GM21825 (cell line): ENCODE results near the gene WDR48.
A peak's percentile ranks its signal among the peaks of the same experiment; 100 is the strongest.
"Not testable (repeated sequence)": the region's sequence is repeated elsewhere in the genome, so short reads cannot be mapped to it uniquely, and the experiment has no call there.

Source experiments
- ATAC-seq: cut with Tn5 transposase; IDR thresholded peaks from one replicate; pipeline ENCODE4 v1.9.1; 2021; ENCODE audit warnings: mild to moderate bottlenecking, moderate library complexity; ENCODE audit not compliant: unreplicated experiment

WDR48 gene

GRCh38 chr3:39051649-39052561, at the start of gene WDR48, which contains the start of gene SCN11A:
Gene WDR48 (plus strand): TSS chr3:39052016. CDS start chr3:39052026, 10 bp downstream.
Gene SCN11A (minus strand): TSS chr3:39051944. CDS start chr3:38950362, 101,582 bp downstream.
- peak; percentile 99 for ATAC-seq

GRCh38 chr3:39005295-39005694, 46.5 kb upstream of the WDR48 start:
- ATAC-seq, result no peak

- no peak for ATAC-seq
Observed at GRCh38 chr3:39011191-39011736, 40.6 kb upstream of the WDR48 start.

- ATAC-seq, result no peak
Observed at GRCh38 chr3:39013289-39013688, 38.5 kb upstream of the WDR48 start.

- no peak for ATAC-seq
Observed at GRCh38 chr3:39013921-39014509, 37.8 kb upstream of the WDR48 start.

GRCh38 chr3:39015418-39015817, 36.4 kb upstream of the WDR48 start:
- ATAC-seq, result no peak

- ATAC-seq, result no peak
Observed at GRCh38 chr3:39019299-39019698, 32.5 kb upstream of the WDR48 start.

- ATAC-seq, result no peak
Observed at GRCh38 chr3:39021029-39021428, 30.8 kb upstream of the WDR48 start.

GRCh38 chr3:39021465-39022285, 30.1 kb upstream of the WDR48 start:
- ATAC-seq, result no peak

- ATAC-seq, result no peak
Observed at GRCh38 chr3:39022286-39022630, 29.6 kb upstream of the WDR48 start.

GRCh38 chr3:39024497-39024896, 27.3 kb upstream of the WDR48 start:
- no peak for ATAC-seq

- ATAC-seq, result no peak
Observed at GRCh38 chr3:39025222-39025970, 26.4 kb upstream of the WDR48 start.

GRCh38 chr3:39028546-39028945, 23.3 kb upstream of the WDR48 start:
- no peak for ATAC-seq

GRCh38 chr3:39029556-39029955, 22.3 kb upstream of the WDR48 start:
- no peak for ATAC-seq

GRCh38 chr3:39038165-39038564, 13.7 kb upstream of the WDR48 start:
- no peak for ATAC-seq

GRCh38 chr3:39050029-39050428, 1.8 kb upstream of the WDR48 start:
- no peak for ATAC-seq

- ATAC-seq, result no peak
Observed at GRCh38 chr3:39052583-39052982, 767 bp downstream of the WDR48 start.

GRCh38 chr3:39053696-39054095, 1.9 kb downstream of the WDR48 start:
- ATAC-seq, result no peak

- ATAC-seq, result no peak
Observed at GRCh38 chr3:39056151-39056550, 4.3 kb downstream of the WDR48 start.

GRCh38 chr3:39061228-39061627, 9.4 kb downstream of the WDR48 start:
- not testable (repeated sequence) for ATAC-seq
